SK-N-SH (cell line): ENCODE data around the gene ETS1.

Experiments
- MEF2A ChIP-seq: IDR thresholded peaks from 2 replicates; pipeline ENCODE4 v1.4.0; 2012; ENCODE audit warnings: low read depth, borderline replicate concordance
- RAD21 ChIP-seq: IDR thresholded peaks from 2 replicates; pipeline ENCODE4 v1.6.1; 2012; ENCODE audit warnings: mild to moderate bottlenecking, low read length
- SMC3 ChIP-seq: IDR thresholded peaks from 2 replicates; pipeline ENCODE4 v1.6.1; 2012; ENCODE audit warnings: low read depth, low read length, improper control_type of control experiment
- TF ChIP-seq, protein P1 (sequence below): IDR thresholded peaks from 2 replicates; pipeline ENCODE4 v1.4.0; 2012; ENCODE audit warnings: low read depth, borderline replicate concordance
- TF ChIP-seq, protein P2 (sequence below): fragments of 200-600 bp; sonication (generic); IDR thresholded peaks from 2 replicates; pipeline ENCODE4 v1.6.1; 2017; ENCODE audit warnings: antibody characterized with exemption, mild to moderate bottlenecking, moderate library complexity

DNA sequence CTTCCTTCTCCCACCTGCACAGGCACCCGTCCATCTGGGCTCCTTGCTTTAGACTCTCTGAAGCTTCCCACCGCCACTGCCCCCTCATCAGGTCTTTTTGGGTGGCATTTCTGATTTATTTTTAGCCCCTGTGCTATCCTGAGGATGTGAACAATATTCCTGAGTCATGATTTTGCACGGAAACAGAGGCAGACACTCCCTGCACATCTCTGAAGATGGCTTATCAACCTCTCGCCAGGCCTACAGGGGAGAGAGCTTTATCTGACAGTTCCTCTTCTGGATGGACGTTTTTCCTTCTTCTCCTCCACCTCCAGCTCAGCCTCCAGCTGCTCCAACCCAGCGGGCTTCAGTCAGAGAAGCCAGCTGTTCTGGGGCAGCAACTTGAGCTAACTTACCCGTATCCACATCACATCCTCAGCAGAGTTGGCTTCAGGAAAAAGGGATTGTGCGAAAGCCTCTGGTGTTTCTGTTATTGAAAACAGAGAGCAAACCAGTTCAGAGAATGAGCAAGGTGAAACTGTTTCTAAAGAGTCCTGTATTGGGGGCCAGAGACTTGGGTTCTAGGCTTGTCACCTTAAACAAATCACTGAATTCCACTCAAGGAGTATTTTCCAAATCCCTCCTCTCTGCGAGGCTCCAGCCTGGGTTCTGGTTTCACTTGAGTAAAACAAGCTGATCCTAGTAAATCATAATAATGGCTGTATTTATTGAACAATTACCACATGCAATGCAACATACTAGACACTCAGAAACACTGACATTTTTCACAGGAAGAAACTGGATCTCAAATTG, 33.1 kb upstream of the ETS1 start:
- TF ChIP-seq MEF2A, result no peak
- TF ChIP-seq SMC3, result no peak
- no peak for TF ChIP-seq RAD21
- TF ChIP-seq, protein P1, sequence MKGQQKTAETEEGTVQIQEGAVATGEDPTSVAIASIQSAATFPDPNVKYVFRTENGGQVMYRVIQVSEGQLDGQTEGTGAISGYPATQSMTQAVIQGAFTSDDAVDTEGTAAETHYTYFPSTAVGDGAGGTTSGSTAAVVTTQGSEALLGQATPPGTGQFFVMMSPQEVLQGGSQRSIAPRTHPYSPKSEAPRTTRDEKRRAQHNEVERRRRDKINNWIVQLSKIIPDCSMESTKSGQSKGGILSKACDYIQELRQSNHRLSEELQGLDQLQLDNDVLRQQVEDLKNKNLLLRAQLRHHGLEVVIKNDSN, result no peak
- TF ChIP-seq, protein P2, sequence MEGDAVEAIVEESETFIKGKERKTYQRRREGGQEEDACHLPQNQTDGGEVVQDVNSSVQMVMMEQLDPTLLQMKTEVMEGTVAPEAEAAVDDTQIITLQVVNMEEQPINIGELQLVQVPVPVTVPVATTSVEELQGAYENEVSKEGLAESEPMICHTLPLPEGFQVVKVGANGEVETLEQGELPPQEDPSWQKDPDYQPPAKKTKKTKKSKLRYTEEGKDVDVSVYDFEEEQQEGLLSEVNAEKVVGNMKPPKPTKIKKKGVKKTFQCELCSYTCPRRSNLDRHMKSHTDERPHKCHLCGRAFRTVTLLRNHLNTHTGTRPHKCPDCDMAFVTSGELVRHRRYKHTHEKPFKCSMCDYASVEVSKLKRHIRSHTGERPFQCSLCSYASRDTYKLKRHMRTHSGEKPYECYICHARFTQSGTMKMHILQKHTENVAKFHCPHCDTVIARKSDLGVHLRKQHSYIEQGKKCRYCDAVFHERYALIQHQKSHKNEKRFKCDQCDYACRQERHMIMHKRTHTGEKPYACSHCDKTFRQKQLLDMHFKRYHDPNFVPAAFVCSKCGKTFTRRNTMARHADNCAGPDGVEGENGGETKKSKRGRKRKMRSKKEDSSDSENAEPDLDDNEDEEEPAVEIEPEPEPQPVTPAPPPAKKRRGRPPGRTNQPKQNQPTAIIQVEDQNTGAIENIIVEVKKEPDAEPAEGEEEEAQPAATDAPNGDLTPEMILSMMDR, result no peak
